GM19239 (cell line): ENCODE results near the gene DTX1.

Experiments
- DNase-seq: peaks from one replicate; pipeline ENCODE4 v3.0.0; 2011; ENCODE audit warnings: low spot score; ENCODE audit not compliant: insufficient read length
- FAIRE-seq: peaks from 2 replicates; lab custom pipeline; 2011; peaks lifted over from hg19 to GRCh38; lab: Jason Lieb, UNC

The DTX1 gene

DNA sequence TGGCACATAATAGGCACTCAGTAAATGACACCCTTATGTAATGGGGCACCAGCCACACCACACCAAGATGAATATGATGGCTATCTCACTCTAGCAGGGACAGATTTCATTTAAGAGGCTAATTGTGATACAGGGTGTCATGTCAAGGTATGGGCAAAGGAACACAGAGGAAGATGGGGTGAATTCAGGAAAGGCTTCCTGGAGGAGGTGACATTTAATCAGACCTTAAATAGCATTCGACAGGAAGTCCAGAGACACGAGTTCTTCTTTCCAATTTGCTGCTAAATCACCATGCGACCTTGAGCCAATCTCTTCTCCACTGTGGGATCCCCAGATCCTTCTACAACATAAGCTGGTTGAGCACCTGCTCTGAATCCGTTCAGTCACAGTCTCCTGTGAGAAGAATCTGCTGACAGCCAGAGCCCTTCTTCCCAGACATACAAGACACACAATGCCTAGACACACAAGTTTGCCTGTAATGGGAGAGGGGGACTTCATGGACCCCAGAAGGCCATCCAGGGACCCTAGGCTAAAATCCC, 1.5 kb upstream of the DTX1 start:
- FAIRE-seq (no peak), DNase-seq (no peak)

DNA sequence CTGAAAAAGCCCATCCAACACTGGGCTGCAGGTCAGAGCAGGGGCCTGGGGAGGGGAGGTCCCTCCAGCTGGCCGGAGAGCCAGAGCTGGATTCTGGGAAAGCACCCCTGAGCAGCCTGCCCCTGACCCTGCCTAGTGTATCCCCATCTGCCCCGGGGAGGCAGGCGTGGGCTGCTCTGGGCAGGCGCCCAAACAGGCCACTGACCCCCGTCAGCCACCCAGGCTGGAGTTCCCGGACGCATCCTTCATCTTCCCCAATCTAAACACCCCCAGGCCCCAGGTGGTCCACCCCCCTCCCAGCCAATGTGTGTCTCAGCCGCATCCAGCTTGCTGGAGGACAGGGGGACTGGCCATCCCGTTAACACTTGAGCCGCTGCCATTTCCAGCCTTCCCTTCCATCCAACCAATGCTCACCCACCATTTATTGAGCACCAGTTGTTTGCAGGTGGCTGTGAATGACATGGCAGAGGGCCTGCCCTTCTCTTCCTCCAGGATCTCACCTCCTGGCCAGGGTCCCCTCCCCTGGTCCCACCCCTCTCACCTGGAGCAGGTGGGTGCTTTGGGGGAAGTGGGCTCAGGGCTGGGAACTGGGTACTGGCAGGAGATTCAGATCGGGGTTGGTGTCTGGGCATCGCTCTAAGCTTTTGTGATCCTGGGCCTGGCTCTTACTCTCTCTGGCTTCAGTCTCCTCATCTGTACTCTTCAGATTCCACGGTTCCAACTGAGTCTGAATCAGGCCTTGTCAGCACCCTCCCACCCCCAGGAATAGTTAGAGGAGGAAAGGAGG, 743 bp upstream of the DTX1 start:
- FAIRE-seq (no peak), DNase-seq (no peak)

DNA sequence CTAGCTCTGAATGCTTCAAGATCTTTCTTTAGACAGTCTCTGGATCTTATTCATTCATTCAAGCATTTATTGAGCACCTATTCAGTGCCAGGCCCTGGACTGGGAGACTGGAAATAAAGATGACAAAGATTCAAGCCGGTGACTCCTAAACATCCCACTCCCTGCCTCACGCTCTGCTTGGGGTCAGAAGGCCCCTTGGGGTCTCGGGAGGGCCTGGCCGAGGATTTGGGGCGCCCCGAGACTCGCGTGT, 224 bp upstream of the DTX1 start:
- DNase-seq (no peak), FAIRE-seq (no peak)

DNA sequence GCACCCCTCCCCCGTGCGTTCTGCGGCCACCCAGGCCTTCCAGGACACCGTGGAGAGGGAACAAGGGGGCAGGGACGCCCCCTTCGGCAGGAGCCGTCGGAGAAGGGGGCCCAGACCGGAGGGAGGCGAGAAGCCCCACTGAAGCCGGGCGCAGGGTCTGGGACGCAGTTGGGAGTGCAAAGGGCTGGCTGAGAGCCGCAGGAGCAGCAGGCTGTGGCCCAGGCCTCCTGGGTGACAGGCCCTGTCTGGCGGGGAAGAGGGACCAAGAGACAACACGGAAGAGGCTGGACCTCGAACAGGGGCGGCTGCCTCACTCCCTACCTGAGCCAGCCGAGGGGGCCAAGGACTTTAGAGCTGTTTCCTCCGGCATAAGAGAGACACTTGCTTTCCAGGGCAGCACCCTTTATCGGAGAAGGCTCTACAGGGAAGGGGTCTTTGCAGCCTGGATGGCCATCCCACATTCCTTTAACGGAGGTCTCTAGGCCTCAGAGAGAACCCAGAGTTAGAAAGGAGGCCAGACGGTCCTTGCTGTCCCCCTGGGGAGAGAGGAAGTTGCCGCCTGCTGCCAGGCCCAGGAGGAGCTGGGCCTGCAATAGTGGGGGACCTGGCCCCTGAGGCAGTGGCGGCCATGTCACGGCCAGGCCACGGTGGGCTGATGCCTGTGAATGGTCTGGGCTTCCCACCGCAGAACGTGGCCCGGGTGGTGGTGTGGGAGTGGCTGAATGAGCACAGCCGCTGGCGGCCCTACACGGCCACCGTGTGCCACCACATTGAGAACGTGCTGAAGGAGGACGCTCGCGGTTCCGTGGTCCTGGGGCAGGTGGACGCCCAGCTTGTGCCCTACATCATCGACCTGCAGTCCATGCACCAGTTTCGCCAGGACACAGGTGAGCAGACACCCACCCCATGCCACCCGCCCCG, 1.3 kb downstream of the DTX1 start:
- DNase-seq (no peak), FAIRE-seq (no peak)

DNA sequence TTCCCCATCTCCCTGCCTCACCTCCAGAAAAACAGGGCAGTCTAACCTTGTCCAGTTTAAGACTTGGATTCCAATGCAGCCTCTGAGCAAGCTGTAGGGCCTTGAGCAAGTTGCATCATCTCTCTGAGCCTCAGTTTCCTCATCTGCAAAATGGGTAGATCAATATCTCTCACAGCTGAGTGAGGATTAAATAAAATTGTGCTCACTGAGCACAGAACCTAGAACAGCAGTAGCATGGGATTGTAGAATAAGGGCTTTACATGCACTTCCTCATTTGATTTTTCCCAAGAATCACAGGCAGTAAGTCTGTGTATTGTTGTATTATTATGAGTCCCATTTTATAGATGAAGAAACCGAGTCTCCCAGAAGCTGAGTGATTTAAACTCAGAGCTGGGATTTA, 2.0 kb downstream of the DTX1 start:
- FAIRE-seq, result no peak
- DNase-seq, result no peak

DNA sequence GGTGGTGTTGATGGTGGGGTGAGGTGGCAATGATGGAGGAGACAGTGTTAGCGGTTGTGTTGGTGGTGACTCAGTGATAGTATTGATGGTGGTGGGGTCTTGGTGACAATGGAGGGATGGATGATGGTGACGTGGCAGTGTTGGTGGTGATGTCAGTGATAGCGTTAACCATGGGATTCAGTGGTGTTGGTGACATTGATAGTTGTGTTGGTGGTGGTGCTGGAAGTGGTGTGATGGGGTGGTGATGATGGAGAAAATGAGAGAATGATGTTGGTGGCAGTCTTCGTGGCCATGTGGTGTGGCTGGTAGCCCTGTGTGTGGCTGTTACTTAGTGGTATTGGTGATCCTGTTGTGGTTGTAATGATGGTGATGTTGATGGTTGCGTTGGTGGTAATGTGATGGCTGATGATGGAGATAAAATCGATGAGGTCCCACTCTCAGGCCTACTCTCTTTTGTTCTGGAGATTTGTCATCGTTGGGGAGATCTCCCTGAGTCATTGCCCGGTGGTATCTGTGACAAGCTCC, 2.6 kb downstream of the DTX1 start:
- FAIRE-seq, result no peak
- no peak for DNase-seq

DNA sequence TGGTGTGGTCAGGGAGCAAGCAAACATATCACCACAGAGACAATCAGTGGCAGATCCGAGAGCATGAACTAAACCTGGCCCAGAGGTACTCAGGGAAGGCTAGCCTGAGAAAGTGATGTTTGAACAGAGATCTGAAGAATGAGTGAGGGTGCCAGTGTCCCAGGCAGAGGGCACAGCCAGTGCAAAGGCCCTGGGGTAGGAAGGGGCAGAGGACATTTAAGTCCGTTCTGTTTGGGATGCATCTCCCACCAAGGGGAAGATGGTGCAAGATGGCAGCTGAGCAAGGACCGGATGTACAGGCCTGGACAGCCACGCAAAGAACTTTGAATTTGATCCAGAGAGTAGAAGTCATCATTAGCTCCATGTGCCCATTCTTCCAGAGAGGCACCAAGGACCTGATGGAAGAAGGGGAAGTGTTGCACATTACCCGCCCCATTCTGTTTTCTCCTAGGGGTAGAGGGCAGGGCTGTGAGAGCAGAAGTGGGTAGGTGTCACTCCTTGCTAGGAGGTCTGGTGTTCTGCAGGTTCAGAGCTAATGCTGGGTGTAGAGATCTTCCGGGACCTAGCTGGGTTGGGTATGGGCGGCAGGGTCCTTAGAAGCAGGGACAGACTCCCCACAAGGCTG, 3.9 kb downstream of the DTX1 start:
- DNase-seq, result no peak
- FAIRE-seq, result no peak

DNA sequence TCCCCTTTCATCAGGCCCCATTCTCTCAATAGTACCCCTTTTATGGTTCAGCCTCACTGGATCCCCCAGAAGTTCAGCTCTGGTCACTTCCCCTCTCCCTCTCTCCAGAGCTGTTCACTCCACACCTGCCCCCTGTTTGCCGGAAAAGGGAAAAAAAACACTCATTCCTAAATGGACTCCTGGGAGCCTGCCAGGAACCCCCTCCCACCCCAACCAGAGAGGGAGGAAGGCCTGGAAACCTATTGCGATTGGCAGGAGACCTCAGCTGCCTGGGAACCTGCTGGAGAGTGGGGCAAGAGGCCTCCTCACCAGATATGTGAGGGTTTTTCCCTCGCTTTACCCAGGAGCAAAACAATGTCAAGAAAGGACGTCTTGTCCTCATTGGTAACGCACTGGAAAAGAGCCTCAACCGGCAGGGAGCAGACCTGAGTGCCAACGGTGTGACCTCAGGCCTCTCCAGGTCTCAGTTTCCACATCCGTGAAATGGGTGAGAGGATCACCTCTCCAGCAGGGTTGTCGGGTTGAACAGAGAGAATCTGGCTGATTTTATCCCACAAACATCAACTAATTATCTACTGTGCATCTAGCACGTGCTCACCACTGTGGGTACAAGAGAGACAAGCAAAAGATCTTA, 4.6 kb downstream of the DTX1 start:
- DNase-seq (no peak), FAIRE-seq (no peak)

DNA sequence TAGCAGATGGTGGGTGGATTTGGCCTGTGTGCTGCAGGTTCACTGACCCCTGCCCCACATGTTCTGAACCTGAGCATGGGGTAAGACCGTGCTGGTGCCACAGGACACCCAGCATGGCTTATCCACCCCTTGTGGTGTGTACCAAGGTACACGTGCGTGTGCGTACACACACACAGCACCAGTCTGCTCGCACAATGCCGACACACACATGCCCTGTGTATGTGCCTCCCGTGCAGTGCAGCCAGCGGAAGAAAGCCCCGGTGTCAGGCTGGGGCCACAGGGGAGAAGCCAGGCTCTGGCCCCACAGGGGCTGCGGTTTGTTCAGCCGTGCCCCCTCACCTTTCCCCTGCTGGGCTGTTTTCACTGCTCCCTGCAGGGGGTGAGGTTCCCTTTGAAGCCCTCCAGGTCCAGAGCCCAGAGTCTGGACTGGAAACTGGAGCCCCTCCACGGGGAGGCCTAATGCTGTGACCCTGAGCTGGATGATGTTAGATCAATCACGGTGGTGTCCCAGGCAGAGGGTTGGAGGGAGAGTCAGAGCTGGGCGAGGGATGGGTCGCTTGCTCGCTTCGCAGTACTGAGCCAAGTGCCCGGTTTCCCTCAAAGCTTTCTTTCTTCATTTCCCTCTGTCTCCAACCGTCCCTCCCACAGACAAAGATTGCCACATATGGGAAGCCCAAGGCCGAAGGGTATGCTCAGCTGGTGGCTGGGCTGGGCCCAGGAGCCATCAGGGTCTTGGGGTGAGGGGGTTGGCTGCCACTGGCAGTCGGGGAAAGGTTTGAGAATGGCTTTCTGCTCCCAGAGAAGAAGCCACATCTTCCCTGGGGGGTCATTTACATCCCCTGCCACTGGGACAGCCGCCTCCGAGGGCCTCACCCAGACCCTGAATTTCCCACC, 6.2 kb downstream of the DTX1 start:
- DNase-seq (no peak), FAIRE-seq (no peak)

DNA sequence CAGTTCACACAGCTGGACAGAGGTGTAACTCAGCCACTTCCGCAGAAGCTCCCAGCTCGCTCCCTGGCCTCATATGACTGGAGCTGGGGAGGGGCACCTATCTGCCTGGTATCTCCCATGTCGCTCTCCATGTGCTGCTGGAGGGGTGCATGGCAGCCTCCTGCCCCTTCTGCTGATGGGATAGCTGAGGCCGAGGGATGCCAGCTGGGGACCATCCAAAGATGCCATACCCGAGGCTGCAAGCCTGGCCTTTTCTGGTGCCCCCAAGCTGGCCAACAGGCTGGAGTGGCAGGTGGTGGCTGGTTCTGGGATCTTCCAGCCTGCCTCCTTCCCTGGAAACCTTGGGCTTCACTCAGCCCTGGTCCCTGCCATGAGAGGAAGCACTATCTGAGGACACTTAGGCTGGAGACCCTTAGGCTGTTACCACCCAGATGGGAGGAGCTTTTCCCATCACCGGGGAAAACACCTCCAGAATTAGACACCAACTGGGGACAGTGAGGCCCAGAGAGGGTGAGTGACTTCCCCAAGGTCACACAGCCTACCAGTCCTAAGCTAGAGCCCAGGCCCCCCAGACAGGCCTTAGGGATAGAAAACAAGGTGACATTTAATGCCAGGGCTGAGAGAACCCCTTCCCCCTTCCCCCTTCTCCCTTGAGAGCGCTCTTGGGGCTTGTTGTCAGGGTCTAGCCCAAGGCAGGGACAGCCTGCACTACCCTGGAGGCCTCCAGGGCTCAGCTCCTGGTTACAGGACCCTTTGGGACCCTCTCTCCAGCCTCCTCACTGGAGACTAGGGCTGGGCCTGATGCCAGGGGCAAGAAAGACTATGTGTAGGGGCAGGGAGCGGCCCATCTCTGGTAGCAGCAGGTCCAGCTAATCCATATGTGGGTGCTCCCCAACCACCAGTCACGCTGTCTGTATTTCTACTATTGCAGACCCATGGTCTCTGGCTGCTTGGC, 7.1 kb downstream of the DTX1 start:
- FAIRE-seq (no peak), DNase-seq (no peak)

DNA sequence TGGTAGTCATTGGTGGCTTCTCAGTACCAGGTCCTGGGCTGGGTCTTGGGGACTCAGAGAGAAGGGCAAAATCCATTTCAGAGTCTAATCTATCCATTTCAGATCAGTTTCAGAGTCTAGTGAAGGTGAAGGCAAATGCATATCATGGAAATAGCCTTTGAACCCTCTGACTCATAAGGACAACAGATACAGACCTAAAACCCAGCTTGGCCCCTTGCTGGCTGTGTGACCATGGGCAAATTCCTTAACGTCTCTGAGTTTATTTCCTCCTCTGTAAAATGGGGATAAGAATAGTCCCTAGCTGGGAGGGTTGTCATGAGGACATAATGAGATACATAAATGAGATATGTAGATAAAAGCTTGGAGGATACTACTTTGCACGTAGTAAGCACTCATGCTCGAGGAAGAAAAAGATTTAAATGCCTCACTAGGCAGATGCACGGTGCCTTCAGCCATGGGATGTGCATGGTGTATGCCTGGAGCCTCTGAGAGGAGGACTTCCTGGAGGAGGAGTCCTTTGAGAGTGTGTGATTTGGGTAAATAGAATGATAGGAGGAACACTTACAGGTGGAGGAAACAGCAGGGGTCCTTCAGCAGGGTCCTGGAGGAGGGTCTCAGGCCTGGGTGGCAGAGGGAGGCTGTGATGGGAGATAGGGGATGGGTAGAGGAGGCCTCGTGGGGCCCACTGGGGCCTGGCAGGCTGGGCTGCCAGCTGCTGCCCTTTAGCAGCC, 8.0 kb downstream of the DTX1 start:
- DNase-seq, result no peak
- no peak for FAIRE-seq

DNA sequence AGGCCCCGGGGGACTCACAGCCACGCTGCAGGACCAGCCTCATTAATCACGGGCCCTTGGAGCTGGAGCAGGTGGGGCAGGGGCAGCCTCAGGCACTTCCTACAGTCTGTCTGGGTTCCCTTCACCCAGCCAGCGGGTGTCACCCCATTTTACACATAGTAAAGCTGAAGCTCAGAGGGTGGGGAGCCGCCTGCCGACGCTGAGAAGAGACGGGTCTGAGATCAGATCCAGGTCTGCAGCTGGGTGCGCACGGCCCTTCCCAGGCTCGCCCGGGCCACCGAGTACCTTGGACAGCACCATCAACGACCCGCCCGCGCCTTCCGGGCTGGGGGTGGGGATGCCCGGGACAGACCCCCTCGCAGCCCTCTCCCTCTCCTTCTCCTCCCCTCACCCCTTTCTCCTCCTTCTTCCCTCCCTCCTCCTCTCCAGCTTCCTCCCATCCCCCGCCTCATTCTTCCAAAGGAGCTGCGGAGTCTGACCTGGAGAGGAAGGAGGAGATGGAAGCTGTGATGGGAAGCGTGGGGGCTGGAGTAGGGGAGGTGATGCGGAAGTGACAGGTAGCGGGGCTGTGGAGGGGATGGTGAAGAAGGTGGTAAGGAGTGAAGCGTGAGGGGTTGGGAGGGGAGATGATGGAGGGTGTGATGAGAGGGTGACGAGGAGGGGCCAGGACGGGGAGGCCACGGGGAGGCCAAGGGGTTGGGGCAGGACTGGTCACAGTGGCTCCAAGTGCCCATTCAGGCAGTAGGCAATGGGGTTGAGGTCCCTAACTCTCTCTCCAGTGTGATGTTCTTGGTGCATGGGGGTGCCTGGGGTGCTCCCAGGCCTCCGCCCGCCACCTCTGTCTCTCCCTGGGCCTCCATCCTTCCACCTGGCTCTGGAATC, 8.8 kb downstream of the DTX1 start:
- FAIRE-seq, result no peak

DNA sequence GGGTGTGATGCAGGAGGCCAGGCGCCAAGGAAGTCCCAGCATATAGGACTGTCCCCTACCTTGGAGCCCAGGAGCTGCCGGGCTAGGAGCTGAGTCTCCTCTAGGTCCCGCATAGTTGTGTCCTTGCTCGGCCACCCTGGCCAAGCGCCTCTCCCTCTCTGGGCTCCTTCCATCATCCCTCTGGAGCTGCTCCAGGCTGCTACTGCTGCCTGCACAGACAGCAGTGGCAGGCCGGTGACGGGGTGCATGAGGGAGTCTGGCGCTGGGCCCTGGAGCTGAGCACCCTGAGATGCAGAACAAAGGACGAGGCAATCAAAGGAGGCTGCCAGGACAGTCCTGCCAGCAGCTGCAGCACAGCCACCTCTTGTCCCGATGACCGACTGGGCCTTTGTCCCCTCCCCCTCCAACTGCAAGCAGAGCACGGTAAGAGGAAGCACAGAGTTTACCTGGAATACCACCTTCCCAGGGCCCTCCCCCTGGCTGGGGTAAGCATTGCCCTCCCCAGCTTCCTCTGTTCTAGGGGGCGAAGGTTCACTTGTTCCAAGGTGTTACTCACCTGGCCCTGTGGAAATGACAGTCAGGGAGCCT, 10.4 kb downstream of the DTX1 start:
- FAIRE-seq (no peak), DNase-seq (no peak)

More for the DNA sequence above, 8.8 kb downstream of the DTX1 start:
- DNase-seq, result no peak

DNA sequence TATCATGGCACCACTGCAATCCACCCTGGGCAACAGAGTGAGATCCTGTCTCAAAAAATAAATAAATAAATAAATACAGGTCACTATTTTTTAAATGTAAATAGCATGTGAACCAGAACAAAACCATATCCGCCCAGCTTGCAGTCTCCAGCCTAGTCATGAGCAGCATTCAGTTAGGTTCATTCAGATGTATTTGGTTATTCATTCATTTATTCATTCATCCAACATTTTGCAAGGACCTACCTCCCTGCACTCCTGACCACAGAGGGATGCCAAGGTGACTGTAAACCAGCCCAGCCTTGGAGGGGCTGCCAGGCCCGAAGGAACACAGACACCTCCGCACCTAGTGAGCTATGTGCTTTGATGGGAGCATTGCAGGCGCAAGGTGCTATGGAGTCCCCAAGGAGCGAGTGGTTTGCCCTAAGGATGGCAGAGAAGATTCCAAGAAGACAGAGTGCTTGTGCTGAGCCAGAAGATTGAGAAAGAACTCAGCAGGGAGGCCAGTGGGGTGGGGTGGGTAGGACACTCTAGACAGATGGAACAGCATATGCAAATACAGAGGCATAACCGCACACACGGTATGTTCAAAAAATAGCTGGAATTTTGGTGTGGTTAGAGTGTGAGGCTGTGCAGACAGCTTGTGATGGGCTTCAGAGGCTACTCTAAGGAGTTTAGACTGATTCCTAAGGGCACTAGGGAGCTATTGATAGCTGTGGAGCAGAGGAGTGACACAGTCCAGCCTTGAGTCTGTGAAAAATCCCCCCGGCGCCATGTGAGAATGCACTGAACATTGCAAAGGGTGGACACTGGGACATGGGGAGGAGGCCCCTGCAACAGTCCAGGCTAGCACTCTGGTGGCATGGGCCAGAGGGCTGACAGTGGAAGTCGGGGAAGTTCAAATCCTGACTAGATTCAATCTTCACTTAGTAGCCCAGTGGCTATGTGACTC, 11.7 kb downstream of the DTX1 start:
- FAIRE-seq, result peak; percentile 14
- DNase-seq, result no peak

DNA sequence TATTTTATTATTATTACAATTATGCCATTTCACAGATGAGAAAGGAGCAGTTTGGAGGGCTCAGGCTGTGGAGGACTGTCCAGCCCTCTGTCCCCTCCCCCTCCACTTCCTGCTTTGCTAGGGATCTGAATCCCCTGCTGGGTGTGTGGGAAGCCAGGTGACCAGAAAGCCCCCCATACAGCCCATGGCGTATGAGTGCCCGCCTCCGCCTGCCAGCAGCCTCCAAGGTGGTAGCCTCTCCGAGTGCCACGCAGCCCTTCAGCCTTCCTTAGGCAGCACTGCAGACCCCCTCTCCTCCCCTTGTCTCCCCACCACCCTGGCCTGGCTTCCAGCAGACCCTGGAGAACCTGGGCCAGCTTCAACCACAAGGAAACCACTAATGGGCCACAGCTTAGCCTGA, 12.6 kb downstream of the DTX1 start:
- no peak for FAIRE-seq
- no peak for DNase-seq
